Measurements from ENCODE around the gene BCDIN3D. TPM values are rescaled to one million over a fixed set of nuclear protein-coding genes. Genes with fewer than 3 reads are reported as not detected.

The BCDIN3D gene
- total RNA-seq, 4 donors from 2014 or later = 1.9 to 3.4 (median 2.7) TPM

GRCh38 chr12:49827051-49827400, 15.9 kb downstream of the BCDIN3D start:
- TF ChIP-seq CTCF (IDR thresholded peaks at IDR 0.05; ENCODE audit: low read depth) = no peak

- no peak for TF ChIP-seq CTCF (IDR thresholded peaks at IDR 0.05; ENCODE audit: low read depth)
Measured at GRCh38 chr12:49825971-49826421, 16.9 kb downstream of the BCDIN3D start.

- no peak for TF ChIP-seq CTCF (IDR thresholded peaks at IDR 0.05; ENCODE audit: low read depth)
Measured at GRCh38 chr12:49825360-49825970, 17.4 kb downstream of the BCDIN3D start.

- no peak for TF ChIP-seq CTCF (IDR thresholded peaks at IDR 0.05; ENCODE audit: low read depth)
Measured at GRCh38 chr12:49824895-49825294, 18.0 kb downstream of the BCDIN3D start.

GRCh38 chr12:49824416-49824815, 18.5 kb downstream of the BCDIN3D start:
- TF ChIP-seq CTCF (IDR thresholded peaks at IDR 0.05; ENCODE audit: low read depth) = no peak

GRCh38 chr12:49823951-49824350, 19.0 kb downstream of the BCDIN3D start:
- TF ChIP-seq CTCF (IDR thresholded peaks at IDR 0.05; ENCODE audit: low read depth) = no peak

- TF ChIP-seq CTCF (IDR thresholded peaks at IDR 0.05; ENCODE audit: low read depth) = no peak
Measured at GRCh38 chr12:49823350-49823749, 19.6 kb downstream of the BCDIN3D start.
